H1 (cell line): ENCODE data around the gene ITPR3. TPM values are rescaled to one million over a fixed set of nuclear protein-coding genes. Genes with fewer than 3 reads are reported as not detected.

ENCODE experiments used
- CTCF ChIA-PET: fragments of 300-600 bp; sonication (Branson Sonifier 250); formaldehyde crosslinking; loops from one replicate; lab custom pipeline; 2021; ENCODE audit not compliant: partially characterized antibody; lab: Charles Lee
- POLR2A ChIA-PET: fragments of 300-600 bp; sonication (Branson Sonifier 250); formaldehyde crosslinking; loops from one replicate; lab custom pipeline; 2021; ENCODE audit warnings: inconsistent platforms; ENCODE audit not compliant: partially characterized antibody; lab: Charles Lee
- DNase-seq, 2 experiments: peaks; one replicate each; pipeline versions ENCODE4 v3.0.0 to v3.0.0-alpha.2; 2010 to 2022; ENCODE audit warnings: low spot score in 2 of 2, low read depth in 1 of 2, mixed read lengths in 1 of 2
- FAIRE-seq: peaks from 2 replicates; lab custom pipeline; 2011; peaks lifted over from hg19 to GRCh38; lab: Jason Lieb, UNC
- H2AFZ ChIP-seq: 2 replicates; pipeline ENCODE4 v1.8.1; 2012; ENCODE audit warnings: low read length, inconsistent platforms
- H2AK5ac ChIP-seq: 2 replicates; pipeline ENCODE4 v1.6.1; 2013; ENCODE audit warnings: low read depth, low read length
- H2BK120ac ChIP-seq: replicated peaks from 2 replicates; pipeline ENCODE3; 2013; ENCODE audit warnings: low read depth, low read length, inconsistent platforms
- H2BK12ac ChIP-seq: 2 replicates; pipeline ENCODE4 v1.6.1; 2013; ENCODE audit warnings: low read depth, low read length
- H2BK15ac ChIP-seq: 2 replicates; pipeline ENCODE4 v1.6.1; 2013; ENCODE audit warnings: low read length
- H2BK20ac ChIP-seq: 2 replicates; pipeline ENCODE4 v1.6.1; 2013; ENCODE audit warnings: low read length
- H2BK5ac ChIP-seq: 2 replicates; pipeline ENCODE4 v1.6.1; 2013; ENCODE audit warnings: low read depth, low read length
- H3K14ac ChIP-seq: 2 replicates; pipeline ENCODE4 v1.6.1; 2013; ENCODE audit warnings: inconsistent platforms; ENCODE audit not compliant: insufficient read length
- H3K18ac ChIP-seq: 2 replicates; pipeline ENCODE4 v1.6.1; 2013; ENCODE audit warnings: low read length; ENCODE audit errors: extremely low read depth
- H3K23ac ChIP-seq: 2 replicates; pipeline ENCODE4 v1.6.1; 2013; ENCODE audit warnings: inconsistent platforms; ENCODE audit not compliant: insufficient read length
- H3K23me2 ChIP-seq: 2 replicates; pipeline ENCODE4 v1.6.1; 2013; ENCODE audit warnings: low read depth, low read length
- H3K27ac ChIP-seq: 2 replicates; pipeline ENCODE4 v1.6.1; 2011; ENCODE audit warnings: low read depth, low read length, inconsistent platforms
- H3K27me3 ChIP-seq, 4 experiments: replicated peaks in 1 of 4; 1 replicate in 1 of 4; 2 replicates in 3 of 4; pipeline versions ENCODE4 v1.6.1 to v1.8.1; 2011 to 2013; ENCODE audit warnings: low read length in 3 of 4, mild to moderate bottlenecking in 3 of 4, inconsistent platforms in 2 of 4, mixed read lengths in 2 of 4, moderate library complexity in 1 of 4; ENCODE audit not compliant: control insufficient read depth in 3 of 4, insufficient read depth in 3 of 4; ENCODE audit errors: extremely low read depth in 1 of 4
- H3K36me3 ChIP-seq, 4 experiments: 2 replicates each; pipeline versions ENCODE4 v1.6.1 to v1.8.1; 2011 to 2013; ENCODE audit warnings: mild to moderate bottlenecking in 4 of 4, low read length in 3 of 4, moderate library complexity in 2 of 4, control low read depth in 1 of 4, inconsistent platforms in 1 of 4; ENCODE audit not compliant: insufficient read depth in 4 of 4, control insufficient read depth in 2 of 4
- H3K4ac ChIP-seq: replicated peaks from 2 replicates; pipeline ENCODE3; 2013; ENCODE audit warnings: low read length, low read depth, mixed read lengths, inconsistent platforms; ENCODE audit not compliant: insufficient read length
- H3K4me1 ChIP-seq, 4 experiments: replicated peaks in 1 of 4; 1 replicate in 1 of 4; 2 replicates in 3 of 4; pipeline versions ENCODE4 v1.6.1 to v1.8.1; 2011 to 2013; ENCODE audit warnings: low read length in 3 of 4, inconsistent platforms in 2 of 4, mixed read lengths in 1 of 4; ENCODE audit not compliant: insufficient read depth in 4 of 4, control insufficient read depth in 3 of 4
- H3K4me2 ChIP-seq, 2 experiments: 2 replicates each; pipeline versions ENCODE4 v1.6.1 to v1.8.1; 2011 to 2013; ENCODE audit warnings: low read depth in 2 of 2, low read length in 2 of 2, control low read depth in 1 of 2, inconsistent platforms in 1 of 2, mild to moderate bottlenecking in 1 of 2; ENCODE audit not compliant: insufficient read depth in 1 of 2
- H3K4me3 ChIP-seq, 4 experiments: fragments of 200-600, 300-600 bp in 1 of 4; sonication (generic), shearing (Covaris generic), sonication (Bioruptor Twin) in 1 of 4; 2 replicates each; pipeline versions ENCODE4 v1.5.1 to v1.8.1; 2011 to 2016; ENCODE audit warnings: low read length in 4 of 4, low read depth in 3 of 4, control low read depth in 2 of 4, inconsistent platforms in 2 of 4, mild to moderate bottlenecking in 2 of 4, mixed read lengths in 1 of 4, moderate library complexity in 1 of 4; ENCODE audit not compliant: insufficient read depth in 2 of 4; ENCODE audit errors: extremely low read depth in 1 of 4
- H3K56ac ChIP-seq: replicated peaks from 2 replicates; pipeline ENCODE3; 2013; ENCODE audit warnings: low read depth, mild to moderate bottlenecking, mixed read lengths, low read length, inconsistent platforms; ENCODE audit not compliant: insufficient read length
- H3K79me1 ChIP-seq: 2 replicates; pipeline ENCODE4 v1.6.1; 2013; ENCODE audit warnings: low read depth, low read length, control low read depth
- H3K79me2 ChIP-seq, 2 experiments: 2 replicates each; pipeline versions ENCODE4 v1.6.1 to v1.8.1; 2012 to 2013; ENCODE audit warnings: low read length in 2 of 2, mild to moderate bottlenecking in 2 of 2, inconsistent platforms in 1 of 2; ENCODE audit not compliant: insufficient read depth in 2 of 2, control insufficient read depth in 1 of 2
- H3K9ac ChIP-seq, 4 experiments: replicated peaks in 1 of 4; 1 replicate in 1 of 4; 2 replicates in 3 of 4; pipeline versions ENCODE4 v1.6.1 to v1.8.1; 2011 to 2013; ENCODE audit warnings: low read depth in 3 of 4, low read length in 3 of 4, control low read depth in 2 of 4, mild to moderate bottlenecking in 2 of 4, moderate library complexity in 2 of 4, inconsistent platforms in 1 of 4; ENCODE audit errors: extremely low read depth in 1 of 4
- H3K9me3 ChIP-seq, 2 experiments: 2 replicates each; pipeline versions ENCODE4 v1.6.1 to v1.8.1; 2012 to 2013; ENCODE audit warnings: mild to moderate bottlenecking in 2 of 2, moderate library complexity in 2 of 2, control low read depth in 1 of 2, inconsistent platforms in 1 of 2, low read depth in 1 of 2, low read length in 1 of 2, mixed read lengths in 1 of 2; ENCODE audit not compliant: insufficient read depth in 2 of 2
- H4K20me1 ChIP-seq, 2 experiments: replicated peaks in 1 of 2; 2 replicates each; pipeline versions ENCODE3 to v1.8.1; 2011 to 2013; ENCODE audit warnings: inconsistent platforms in 2 of 2, low read length in 2 of 2, mild to moderate bottlenecking in 1 of 2; ENCODE audit not compliant: insufficient read depth in 2 of 2, control insufficient read depth in 1 of 2
- H4K5ac ChIP-seq: 2 replicates; pipeline ENCODE4 v1.6.1; 2013; ENCODE audit warnings: low read length, low read depth, mixed read lengths, inconsistent platforms; ENCODE audit not compliant: insufficient read length
- H4K8ac ChIP-seq: 2 replicates; pipeline ENCODE4 v1.8.0; 2013; ENCODE audit warnings: mild to moderate bottlenecking, moderate library complexity, low read length, inconsistent platforms; ENCODE audit not compliant: insufficient read depth; ENCODE audit errors: extremely low read depth
- H4K91ac ChIP-seq: replicated peaks from 2 replicates; pipeline ENCODE3; 2013; ENCODE audit warnings: low read length, mixed read lengths, inconsistent platforms; ENCODE audit not compliant: insufficient read length
- BRCA1 ChIP-seq: IDR thresholded peaks from 2 replicates; pipeline ENCODE4 v1.6.1; 2012; ENCODE audit warnings: low read depth, low read length, improper control_type of control experiment
- CEBPB ChIP-seq: IDR thresholded peaks from 2 replicates; pipeline ENCODE4 v1.6.1; 2012; ENCODE audit warnings: low read depth, low read length
- CTBP2 ChIP-seq: IDR thresholded peaks from 2 replicates; pipeline ENCODE4 v1.7.0; 2011; ENCODE audit warnings: borderline replicate concordance, mild to moderate bottlenecking, moderate library complexity, mixed read lengths, low read length; ENCODE audit not compliant: insufficient read depth, insufficient read length
- E2F6 ChIP-seq: IDR thresholded peaks from 2 replicates; pipeline ENCODE4 v1.6.1; 2012; ENCODE audit warnings: inconsistent platforms
- FOSL1 ChIP-seq: IDR thresholded peaks from 2 replicates; pipeline ENCODE4 v1.6.1; 2011; ENCODE audit warnings: mild to moderate bottlenecking, low read depth, low read length, moderate library complexity; ENCODE audit not compliant: insufficient read depth
- HDAC6 ChIP-seq: IDR thresholded peaks from one replicate; pipeline ENCODE4 v1.7.1; 2012; ENCODE audit warnings: low read depth, mild to moderate bottlenecking, inconsistent platforms, low read length, moderate library complexity
- JUN ChIP-seq: IDR thresholded peaks from 2 replicates; pipeline ENCODE4 v1.6.1; 2011; ENCODE audit warnings: low read depth, mild to moderate bottlenecking, improper control_type of control experiment, low read length
- RBBP5 ChIP-seq: IDR thresholded peaks from 2 replicates; pipeline ENCODE4 v1.7.1; 2012; ENCODE audit warnings: low read depth, mild to moderate bottlenecking, inconsistent platforms, low read length, moderate library complexity, borderline replicate concordance
- RNF2 ChIP-seq: fragments of 200-900, 300-1000 bp; sonication (generic); IDR thresholded peaks from 2 replicates; pipeline ENCODE4 v1.7.1; 2016; ENCODE audit warnings: borderline replicate concordance, low read depth, mild to moderate bottlenecking, antibody characterized with exemption, low read length; ENCODE audit not compliant: poor library complexity, severe bottlenecking; ENCODE audit errors: missing control alignments
- SIN3A ChIP-seq, 2 experiments: IDR thresholded peaks in 1 of 2; conservative IDR thresholded peaks in 1 of 2; 2 replicates each; pipeline ENCODE4 v1.6.1; 2011 to 2012; ENCODE audit warnings: low read length in 2 of 2, improper control_type of control experiment in 1 of 2, low read depth in 1 of 2, mild to moderate bottlenecking in 1 of 2
- SIX5 ChIP-seq: IDR thresholded peaks from 2 replicates; pipeline ENCODE4 v1.6.1; 2011; ENCODE audit warnings: mild to moderate bottlenecking, low read depth, low read length
- SP1 ChIP-seq: IDR thresholded peaks from 2 replicates; pipeline ENCODE4 v1.6.1; 2011; ENCODE audit warnings: low read depth, low read length
- SP2 ChIP-seq: IDR thresholded peaks from 2 replicates; pipeline ENCODE4 v1.6.1; 2012; ENCODE audit warnings: mild to moderate bottlenecking, low read length, inconsistent platforms
- WGBS, 2 experiments: shearing (Covaris generic) in 1 of 2; methylation state at CpG; one replicate each; pipeline versions ENCODE4 v1.1.6 to v1.1.7; 2013 to 2015; ENCODE audit warnings: low lambda C conversion rate in 2 of 2, mixed read lengths in 2 of 2, inconsistent platforms in 1 of 2, low coverage in 1 of 2, missing lambda C conversion rate in 1 of 2; ENCODE audit not compliant: insufficient replicate concordance in 2 of 2, insufficient coverage in 1 of 2, insufficient read length in 1 of 2; ENCODE audit errors: extremely low coverage in 1 of 2, missing lambda C conversion rate in 1 of 2; 5-methylcytosine and 5-hydroxymethylcytosine counted together
- polyA plus RNA-seq, 7 experiments: library from polyadenylated mRNA; depleted of rRNA in 3 of 7; stranded (reverse) in 5 of 7; unstranded in 2 of 7; fragments of >200 nt in 5 of 7; fragments of 200-250 nt in 2 of 7; gene quantifications; 1 replicate in 5 of 7; 2 replicates in 1 of 7; 4 replicates in 1 of 7; pipeline versions ENCODE4 v1.2.1 to v1.2.3, GENCODE V29; 2011 to 2013; ENCODE audit warnings: missing spikeins in 2 of 7, mixed read lengths in 2 of 7
- total RNA-seq: library from RNA; stranded (reverse); fragmentation: NEBNext Ultra II Directional; extraction: Animal tissue kit (Norgen Biotek cat#: 25700); gene quantifications from 2 replicates; pipeline ENCODE4 v1.2.1, GENCODE V29; 2021

Gene ITPR3
- total and polyA plus RNA-seq, 2 of the 8 experiments (the other 6 are each of a cell fraction or from before 2014, with no cell fraction given) = 29.1 to 45.7 TPM

DNA sequence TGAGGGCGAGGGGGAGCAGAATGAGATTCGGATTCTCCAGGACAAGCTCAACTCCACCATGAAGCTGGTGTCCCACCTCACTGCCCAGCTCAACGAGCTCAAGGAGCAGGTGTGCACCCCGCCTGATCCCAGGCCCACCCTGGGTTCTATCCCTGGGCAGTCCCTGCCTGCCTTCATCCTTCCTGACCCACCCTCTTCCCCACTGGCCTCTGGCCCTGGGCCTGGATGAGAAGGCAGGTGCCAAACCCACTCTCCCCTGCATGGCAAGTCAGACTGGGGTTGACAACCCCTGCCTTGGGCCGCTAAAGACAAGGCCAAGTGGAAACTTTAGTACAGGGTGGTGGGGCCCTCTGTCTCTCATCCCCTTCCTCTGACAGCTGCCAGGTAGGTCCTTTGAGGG is 73.9 kb downstream of the ITPR3 start:
- POLR2A ChIA-PET = interaction anchor here (0.9 to 3.1 kb wide), 10 partner anchors 14 to 74 kb away, joined by 3 to 16 read pairs (median 4); partner anchors contain the start of genes ITPR3 and UQCC2
- CTCF ChIA-PET = interaction anchor here (1.0 to 2.9 kb wide), 11 partner anchors 8 to 115 kb away, joined by 3 to 16 read pairs (median 5); partner anchors contain the start of genes BAK1 and UQCC2
- TF ChIP-seq RBBP5 (no peak), RNF2 (no peak), CTBP2 (no peak), SP2 (no peak), E2F6 (no peak), JUN (no peak), SIN3A (conservative IDR thresholded peaks at IDR 0.05 in 1 of 2, IDR thresholded peaks at IDR 0.05 in 1 of 2; ENCODE audit: low read depth in 1 of 2, low read length in 2 of 2) (no peak), CEBPB (no peak), SP1 (no peak), SIX5 (no peak), BRCA1 (no peak), FOSL1 (no peak), HDAC6 (no peak)

More for the DNA sequence above, 73.9 kb downstream of the ITPR3 start:
- peaks cover 0 to 10% (median 1%) of the 10 kb centered on the region in 4 experiments; a peak in 4 of 7 replicates for H3K4me1 ChIP-seq
- no peak overlapping the region for H3K23ac ChIP-seq
- H3K18ac ChIP-seq = no peak overlapping the region
- no peak overlapping the region for H3K9ac ChIP-seq
- no peak overlapping the region for H2AK5ac ChIP-seq
- WGBS, 2 experiments = 96% methylated on average over 5 of the region's 5 CpGs; no CpG with 5 or more reads in 1 of the 2 experiments
- no peak overlapping the region for H4K8ac ChIP-seq
- no peak overlapping the region for H4K91ac ChIP-seq
- no peaks in the 10 kb centered on the region for H3K79me1 ChIP-seq
- H3K36me3 ChIP-seq = peaks cover 30 to 69% (median 40%) of the 10 kb centered on the region in 4 experiments
- H2BK20ac ChIP-seq = no peak overlapping the region; the same call in 1 of the 2 replicates
- H3K27ac ChIP-seq = no peak overlapping the region
- no peak overlapping the region for H4K5ac ChIP-seq
- no peaks in the 10 kb centered on the region for H3K9me3 ChIP-seq
- no peak overlapping the region for H3K4ac ChIP-seq
- no peak overlapping the region for H2BK15ac ChIP-seq
- H3K56ac ChIP-seq = no peak overlapping the region
- H3K23me2 ChIP-seq = no peaks in the 10 kb centered on the region
- no peak for FAIRE-seq
- no peak overlapping the region for H2BK12ac ChIP-seq
- H2BK120ac ChIP-seq = no peak overlapping the region
- H2AFZ ChIP-seq = no peak overlapping the region
- DNase-seq = no peak
- no peaks in the 10 kb centered on the region for H3K27me3 ChIP-seq
- no peak overlapping the region for H3K14ac ChIP-seq
- H3K4me3 ChIP-seq = no peak overlapping the region
- H2BK5ac ChIP-seq = no peak overlapping the region
- no peak overlapping the region for H3K4me2 ChIP-seq
- H3K79me2 ChIP-seq = no peaks in the 10 kb centered on the region
- H4K20me1 ChIP-seq = peaks cover 7 to 12% of the 10 kb centered on the region in 2 experiments
